ENCODE data around the gene PLEKHA7. TPM values are rescaled to one million over a fixed set of nuclear protein-coding genes. Genes with fewer than 3 reads are reported as not detected.
"Not testable (repeated sequence)": the region's sequence is repeated elsewhere in the genome, so short reads cannot be mapped to it uniquely, and the experiment has no call there.

Gene PLEKHA7
- total and polyA plus RNA-seq, 4 donors = 13.3 to 31.8 (median 21.5) TPM

GRCh38 chr11:16891165-16891564 lies 123.0 kb downstream of the PLEKHA7 start:
- no peaks in the 10 kb centered on the region for H3K36me3 ChIP-seq (ENCODE audit: control insufficient read depth in 4 of 4, insufficient read depth in 4 of 4, low read length in 4 of 4)

GRCh38 chr11:16890442-16890841 lies 123.8 kb downstream of the PLEKHA7 start:
- DNase-seq (no peak), ATAC-seq (ENCODE audit: insufficient read depth, low FRiP score) (no peak)
- peaks cover 0 to 7% (median 0%) of the 10 kb centered on the region in 4 donors for H3K9me3 ChIP-seq (ENCODE audit: control insufficient read depth in 4 of 4, insufficient read depth in 3 of 4, low read length in 3 of 4)
- TF ChIP-seq, protein P1, sequence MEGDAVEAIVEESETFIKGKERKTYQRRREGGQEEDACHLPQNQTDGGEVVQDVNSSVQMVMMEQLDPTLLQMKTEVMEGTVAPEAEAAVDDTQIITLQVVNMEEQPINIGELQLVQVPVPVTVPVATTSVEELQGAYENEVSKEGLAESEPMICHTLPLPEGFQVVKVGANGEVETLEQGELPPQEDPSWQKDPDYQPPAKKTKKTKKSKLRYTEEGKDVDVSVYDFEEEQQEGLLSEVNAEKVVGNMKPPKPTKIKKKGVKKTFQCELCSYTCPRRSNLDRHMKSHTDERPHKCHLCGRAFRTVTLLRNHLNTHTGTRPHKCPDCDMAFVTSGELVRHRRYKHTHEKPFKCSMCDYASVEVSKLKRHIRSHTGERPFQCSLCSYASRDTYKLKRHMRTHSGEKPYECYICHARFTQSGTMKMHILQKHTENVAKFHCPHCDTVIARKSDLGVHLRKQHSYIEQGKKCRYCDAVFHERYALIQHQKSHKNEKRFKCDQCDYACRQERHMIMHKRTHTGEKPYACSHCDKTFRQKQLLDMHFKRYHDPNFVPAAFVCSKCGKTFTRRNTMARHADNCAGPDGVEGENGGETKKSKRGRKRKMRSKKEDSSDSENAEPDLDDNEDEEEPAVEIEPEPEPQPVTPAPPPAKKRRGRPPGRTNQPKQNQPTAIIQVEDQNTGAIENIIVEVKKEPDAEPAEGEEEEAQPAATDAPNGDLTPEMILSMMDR (IDR thresholded peaks at IDR 0.05; ENCODE audit: control extremely low read depth, extremely low read depth) = no peak
- H3K27ac ChIP-seq (ENCODE audit: low read depth in 1 of 2, low read length in 1 of 2) = no peak overlapping the region
- H3K36me3 ChIP-seq (ENCODE audit: control insufficient read depth in 4 of 4, insufficient read depth in 4 of 4, low read length in 4 of 4) = no peaks in the 10 kb centered on the region
- WGBS, 2 donors = 86 to 88% methylated on average over 1 of the region's 1 CpG
- H3K9ac ChIP-seq (ENCODE audit: insufficient read depth in 1 of 2, low read length in 2 of 2) = no peak overlapping the region
- H3K27me3 ChIP-seq (ENCODE audit: control insufficient read depth in 3 of 3, insufficient read depth in 3 of 3, low read length in 2 of 3) = no peaks in the 10 kb centered on the region
- H3K4me3 ChIP-seq = no peak overlapping the region
- H3K4me1 ChIP-seq (ENCODE audit: control insufficient read depth in 5 of 5, insufficient read depth in 5 of 5, low read length in 5 of 5) = peaks cover 0 to 12% (median 0%) of the 10 kb centered on the region in 5 donors

More at GRCh38 chr11:16891165-16891564, 123.0 kb downstream of the PLEKHA7 start:
- Histone ChIP-seq H3K27ac (ENCODE audit: low read depth in 1 of 2, low read length in 1 of 2) (no peak overlapping the region), H3K27me3 (ENCODE audit: control insufficient read depth in 3 of 3, insufficient read depth in 3 of 3, low read length in 2 of 3) (no peaks in the 10 kb centered on the region), H3K9me3 (ENCODE audit: control insufficient read depth in 4 of 4, insufficient read depth in 3 of 4, low read length in 3 of 4) (peaks cover 0 to 7% (median 0%) of the 10 kb centered on the region in 4 donors), H3K4me3 (no peak overlapping the region), H3K9ac (ENCODE audit: insufficient read depth in 1 of 2, low read length in 2 of 2) (no peak overlapping the region), H3K4me1 (ENCODE audit: control insufficient read depth in 5 of 5, insufficient read depth in 5 of 5, low read length in 5 of 5) (peaks cover 0 to 18% (median 0%) of the 10 kb centered on the region in 5 donors)
- DNase-seq (no peak), ATAC-seq (ENCODE audit: insufficient read depth, low FRiP score) (no peak)
- TF ChIP-seq, protein P1 (IDR thresholded peaks at IDR 0.05; ENCODE audit: control extremely low read depth, extremely low read depth) = no peak
- 85 to 90% methylated on average over 2 of the region's 2 CpGs for WGBS, 2 donors

DNA sequence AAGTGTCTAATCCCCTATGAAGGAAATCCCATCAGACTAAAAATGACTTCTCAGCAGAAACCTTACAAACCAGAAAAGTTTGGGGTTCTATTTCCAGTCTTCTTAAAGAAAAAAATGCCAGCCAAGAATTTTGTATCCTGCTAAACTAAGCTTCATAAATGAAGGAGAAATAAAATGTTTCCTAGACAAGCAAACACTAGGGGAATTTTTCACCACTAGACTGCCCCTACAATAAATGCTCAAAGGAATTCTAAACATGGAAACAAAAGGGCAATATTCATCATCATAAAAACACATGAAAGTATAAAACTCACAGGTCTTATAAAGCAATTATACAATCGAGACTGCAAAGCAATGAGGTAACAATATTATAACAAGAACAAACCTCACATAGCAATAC lies 124.3 kb downstream of the PLEKHA7 start:
- Histone ChIP-seq H3K27me3 (ENCODE audit: control insufficient read depth in 3 of 3, insufficient read depth in 3 of 3, low read length in 2 of 3) (no peaks in the 10 kb centered on the region), H3K4me3 (no peak overlapping the region), H3K9ac (ENCODE audit: insufficient read depth in 1 of 2, low read length in 2 of 2) (no peak overlapping the region), H3K4me1 (ENCODE audit: control insufficient read depth in 5 of 5, insufficient read depth in 5 of 5, low read length in 5 of 5) (peaks cover 0 to 12% (median 0%) of the 10 kb centered on the region in 5 donors), H3K27ac (ENCODE audit: low read depth in 1 of 2, low read length in 1 of 2) (no peak overlapping the region), H3K9me3 (ENCODE audit: control insufficient read depth in 4 of 4, insufficient read depth in 3 of 4, low read length in 3 of 4) (peaks cover 0 to 7% (median 0%) of the 10 kb centered on the region in 4 donors), H3K36me3 (ENCODE audit: control insufficient read depth in 4 of 4, insufficient read depth in 4 of 4, low read length in 4 of 4) (no peaks in the 10 kb centered on the region)
- WGBS, 2 donors = 92 to 94% methylated on average over 1 of the region's 1 CpG
- ATAC-seq (ENCODE audit: insufficient read depth, low FRiP score) = no peak
- DNase-seq = no peak
- TF ChIP-seq, protein P1 (IDR thresholded peaks at IDR 0.05; ENCODE audit: control extremely low read depth, extremely low read depth) = no peak

GRCh38 chr11:16889010-16889409 lies 125.2 kb downstream of the PLEKHA7 start:
- 89 to 99% methylated on average over 3 to 4 of the region's 4 CpGs for WGBS, 2 donors
- H3K9ac ChIP-seq (ENCODE audit: insufficient read depth in 1 of 2, low read length in 2 of 2); H3K36me3 ChIP-seq (ENCODE audit: control insufficient read depth in 4 of 4, insufficient read depth in 4 of 4, low read length in 4 of 4); H3K27ac ChIP-seq (ENCODE audit: low read depth in 1 of 2, low read length in 1 of 2); ATAC-seq (ENCODE audit: insufficient read depth, low FRiP score); H3K9me3 ChIP-seq (ENCODE audit: control insufficient read depth in 4 of 4, insufficient read depth in 3 of 4, low read length in 3 of 4); H3K4me3 ChIP-seq; H3K27me3 ChIP-seq (ENCODE audit: control insufficient read depth in 3 of 3, insufficient read depth in 3 of 3, low read length in 2 of 3); DNase-seq: not testable (repeated sequence)
- H3K4me1 ChIP-seq (ENCODE audit: control insufficient read depth in 5 of 5, insufficient read depth in 5 of 5, low read length in 5 of 5) = peaks cover 0 to 12% (median 0%) of the 10 kb centered on the region in 5 donors

GRCh38 chr11:16887887-16888286 lies 126.3 kb downstream of the PLEKHA7 start:
- not testable (repeated sequence) for H3K27ac ChIP-seq (ENCODE audit: low read depth in 1 of 2, low read length in 1 of 2); H3K27me3 ChIP-seq (ENCODE audit: control insufficient read depth in 3 of 3, insufficient read depth in 3 of 3, low read length in 2 of 3); H3K4me3 ChIP-seq; H3K36me3 ChIP-seq (ENCODE audit: control insufficient read depth in 4 of 4, insufficient read depth in 4 of 4, low read length in 4 of 4); H3K9ac ChIP-seq (ENCODE audit: insufficient read depth in 1 of 2, low read length in 2 of 2); H3K4me1 ChIP-seq (ENCODE audit: control insufficient read depth in 5 of 5, insufficient read depth in 5 of 5, low read length in 5 of 5); DNase-seq; ATAC-seq (ENCODE audit: insufficient read depth, low FRiP score); H3K9me3 ChIP-seq (ENCODE audit: control insufficient read depth in 4 of 4, insufficient read depth in 3 of 4, low read length in 3 of 4)
- 90 to 94% methylated on average over 16 to 23 of the region's 23 CpGs for WGBS, 2 donors

Data from lung (tissue), 12 donors.